GM12878 (cell line): ENCODE data around the gene GAS6.

ENCODE experiments used
- CHD2 ChIP-seq: IDR thresholded peaks from 2 replicates; pipeline ENCODE4 v1.6.1; 2011; ENCODE audit warnings: low read depth, low read length, improper control_type of control experiment, borderline replicate concordance
- EZH2 ChIP-seq: IDR thresholded peaks from 2 replicates; pipeline ENCODE4 v1.6.1; 2012; ENCODE audit warnings: low read depth, mild to moderate bottlenecking, control low read depth, inconsistent platforms, low read length, borderline replicate concordance; ENCODE audit not compliant: control insufficient read depth
- GABPA ChIP-seq: IDR thresholded peaks from 2 replicates; pipeline ENCODE4 v1.6.1; 2014; ENCODE audit warnings: antibody characterized with exemption, low read depth, mild to moderate bottlenecking, inconsistent platforms
- TF ChIP-seq, protein P1 (sequence below), 3 experiments: IDR thresholded peaks in 2 of 3; conservative IDR thresholded peaks in 1 of 3; 2 replicates each; pipeline ENCODE4 v1.5.1; 2011; ENCODE audit warnings: low read depth in 3 of 3, low read length in 3 of 3, mild to moderate bottlenecking in 3 of 3, control low read depth in 2 of 3, moderate library complexity in 2 of 3, inconsistent platforms in 1 of 3, mixed read lengths in 1 of 3; ENCODE audit not compliant: control insufficient read depth in 2 of 3, insufficient read depth in 1 of 3; ENCODE audit errors: extremely low read depth in 1 of 3

DNA sequence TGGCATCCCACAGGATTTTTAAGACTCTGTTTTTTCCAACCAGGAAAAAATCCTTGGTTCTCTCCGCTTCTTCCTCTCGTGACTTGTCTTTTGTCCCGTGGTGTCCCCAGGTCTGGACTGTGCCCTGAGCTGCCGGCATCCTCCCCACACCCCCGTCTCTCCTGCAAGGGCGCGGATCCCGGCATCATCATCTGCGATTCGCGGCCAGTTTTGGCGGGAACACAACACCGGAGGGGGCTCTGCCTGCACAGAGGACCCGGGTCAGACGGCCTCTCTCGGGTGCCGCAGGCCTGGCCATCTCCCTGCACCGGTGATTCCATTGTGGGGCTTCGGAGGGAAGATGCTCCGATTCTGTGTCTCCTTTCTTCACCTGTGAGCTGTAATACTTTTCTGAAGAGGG, 18.8 kb upstream of the GAS6 start:
- TF ChIP-seq, protein P1, sequence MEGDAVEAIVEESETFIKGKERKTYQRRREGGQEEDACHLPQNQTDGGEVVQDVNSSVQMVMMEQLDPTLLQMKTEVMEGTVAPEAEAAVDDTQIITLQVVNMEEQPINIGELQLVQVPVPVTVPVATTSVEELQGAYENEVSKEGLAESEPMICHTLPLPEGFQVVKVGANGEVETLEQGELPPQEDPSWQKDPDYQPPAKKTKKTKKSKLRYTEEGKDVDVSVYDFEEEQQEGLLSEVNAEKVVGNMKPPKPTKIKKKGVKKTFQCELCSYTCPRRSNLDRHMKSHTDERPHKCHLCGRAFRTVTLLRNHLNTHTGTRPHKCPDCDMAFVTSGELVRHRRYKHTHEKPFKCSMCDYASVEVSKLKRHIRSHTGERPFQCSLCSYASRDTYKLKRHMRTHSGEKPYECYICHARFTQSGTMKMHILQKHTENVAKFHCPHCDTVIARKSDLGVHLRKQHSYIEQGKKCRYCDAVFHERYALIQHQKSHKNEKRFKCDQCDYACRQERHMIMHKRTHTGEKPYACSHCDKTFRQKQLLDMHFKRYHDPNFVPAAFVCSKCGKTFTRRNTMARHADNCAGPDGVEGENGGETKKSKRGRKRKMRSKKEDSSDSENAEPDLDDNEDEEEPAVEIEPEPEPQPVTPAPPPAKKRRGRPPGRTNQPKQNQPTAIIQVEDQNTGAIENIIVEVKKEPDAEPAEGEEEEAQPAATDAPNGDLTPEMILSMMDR (IDR thresholded peaks at IDR 0.05 in 2 of 3, conservative IDR thresholded peaks at IDR 0.05 in 1 of 3; ENCODE audit: control insufficient read depth in 2 of 3, extremely low read depth in 1 of 3, insufficient read depth in 1 of 3, low read depth in 3 of 3, low read length in 3 of 3), result no peak
- TF ChIP-seq GABPA, result no peak
- no peak for TF ChIP-seq CHD2
- TF ChIP-seq EZH2, result no peak
